Neural progenitor cell (in vitro differentiated cells): Measurements from ENCODE around the gene CAP2. TPM values are rescaled to one million over a fixed set of nuclear protein-coding genes. Genes with fewer than 3 reads are reported as not detected.

Experiments used
- DNase-seq: peaks from one replicate; pipeline ENCODE4 v3.0.0-alpha.2; 2016; ENCODE audit warnings: low spot score
- H2AFZ ChIP-seq: fragments of 200-600 bp; sonication (generic); replicated peaks from 2 replicates; pipeline ENCODE4 v1.6.1; 2016; ENCODE audit warnings: antibody characterized with exemption
- H3F3A ChIP-seq: fragments of 200-600 bp; sonication (generic); 2 replicates; pipeline ENCODE4 v1.6.1; 2016; ENCODE audit warnings: antibody characterized with exemption, low read depth
- H3K27ac ChIP-seq: fragments of 200-600 bp; sonication (generic); 2 replicates; pipeline ENCODE4 v1.5.1; 2016; ENCODE audit warnings: mild to moderate bottlenecking
- H3K27me3 ChIP-seq: fragments of 200-600 bp; sonication (generic); 2 replicates; pipeline ENCODE4 v1.6.1; 2016; ENCODE audit warnings: mild to moderate bottlenecking, moderate library complexity
- H3K36me3 ChIP-seq: fragments of 200-600 bp; sonication (generic); 2 replicates; pipeline ENCODE4 v1.5.1; 2016
- H3K4me1 ChIP-seq: fragments of 200-600 bp; sonication (generic); 2 replicates; pipeline ENCODE4 v1.6.1; 2016; ENCODE audit warnings: mixed run types
- H3K4me2 ChIP-seq: fragments of 200-600 bp; sonication (generic); 2 replicates; pipeline ENCODE4 v1.6.1; 2016
- H3K4me3 ChIP-seq: fragments of 200-600 bp; sonication (generic); 2 replicates; pipeline ENCODE4 v1.5.1; 2016
- H3K79me2 ChIP-seq: fragments of 200-600 bp; sonication (generic); 2 replicates; pipeline ENCODE4 v1.6.1; 2016; ENCODE audit warnings: low read depth
- H3K9ac ChIP-seq: fragments of 200-600 bp; sonication (generic); 2 replicates; pipeline ENCODE4 v1.6.1; 2016
- H3K9me3 ChIP-seq: fragments of 200-600 bp; sonication (generic); 2 replicates; pipeline ENCODE4 v1.5.1; 2016; ENCODE audit warnings: low read depth
- H4K20me1 ChIP-seq: fragments of 200-600 bp; sonication (generic); 2 replicates; pipeline ENCODE4 v1.6.1; 2016; ENCODE audit warnings: low read depth
- H3K27ac Mint-ChIP-seq: 3 replicates; pipeline ENCODE4 v1.8.0; 2021; ENCODE audit warnings: mixed read lengths
- H3K27me3 Mint-ChIP-seq: 2 replicates; pipeline ENCODE4 v1.8.0; 2022; ENCODE audit warnings: low read depth, mild to moderate bottlenecking, inconsistent platforms, moderate library complexity, mixed read lengths; ENCODE audit not compliant: insufficient read depth
- H3K36me3 Mint-ChIP-seq: 3 replicates; pipeline ENCODE4 v1.8.0; 2021; ENCODE audit warnings: mixed read lengths
- H3K4me1 Mint-ChIP-seq: 3 replicates; pipeline ENCODE4 v1.8.0; 2021; ENCODE audit warnings: mixed read lengths
- H3K4me3 Mint-ChIP-seq: 3 replicates; pipeline ENCODE4 v1.8.0; 2021; ENCODE audit warnings: mild to moderate bottlenecking, moderate library complexity, mixed read lengths
- H3K9me3 Mint-ChIP-seq: 3 replicates; pipeline ENCODE4 v1.8.0; 2020; ENCODE audit warnings: mixed read lengths
- EZH2 ChIP-seq: fragments of 200-600 bp; sonication (generic); IDR thresholded peaks from 2 replicates; pipeline ENCODE4 v1.6.1; 2017; ENCODE audit warnings: antibody characterized with exemption, mild to moderate bottlenecking, moderate library complexity
- EZH2phosphoT487 ChIP-seq: fragments of 200-600 bp; sonication (generic); IDR thresholded peaks from 2 replicates; pipeline ENCODE4 v1.6.1; 2017; ENCODE audit warnings: antibody characterized with exemption
- small RNA-seq: library from RNA; depleted of rRNA; stranded (forward); fragments of <200 nt; gene quantifications from one replicate; pipeline ENCODE3, GENCODE V24; 2015
- total RNA-seq: library from RNA; depleted of rRNA; stranded (reverse); fragments of >200 nt; gene quantifications from 2 replicates; pipeline ENCODE4 v1.2.3, GENCODE V29; 2015; ENCODE audit warnings: low replicate concordance
- TF ChIP-seq, protein P1 (sequence below): fragments of 200-600 bp; sonication (generic); IDR thresholded peaks from 2 replicates; pipeline ENCODE4 v1.5.1; 2017; ENCODE audit warnings: antibody characterized with exemption, mild to moderate bottlenecking

The CAP2 gene
- total RNA-seq, 1 donor from 2014 or later: 27.4 TPM

DNA sequence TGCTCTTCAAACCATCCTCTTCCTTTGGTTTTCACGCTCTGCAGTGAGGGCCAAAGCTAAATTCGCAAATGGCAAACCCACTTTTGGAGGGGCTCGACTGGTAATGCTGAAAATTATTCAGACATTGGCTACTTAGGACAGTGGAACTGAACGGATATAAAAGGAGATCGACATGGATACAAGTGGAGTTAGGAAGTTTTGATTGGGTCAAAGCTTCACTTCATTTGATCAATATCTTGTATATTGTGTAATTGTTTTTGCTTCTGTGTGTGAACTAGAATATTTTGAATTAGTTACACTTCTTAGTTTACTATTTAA lies 207.9 kb downstream of the CAP2 start:
- Histone ChIP-seq H3K27me3 (no peaks in the 10 kb centered on the region), H3K27ac (no peak overlapping the region), H3K36me3 (no peaks in the 10 kb centered on the region), H4K20me1 (peaks cover 4% of the 10 kb centered on the region), H3K4me2 (peak overlapping the region; percentile 91), H3K9me3 (no peaks in the 10 kb centered on the region), H3F3A (peaks cover 19% of the 10 kb centered on the region), H2AFZ (peak overlapping the region; percentile 88), H3K9ac (peak overlapping the region; percentile 43), H3K4me3 (peak overlapping the region; percentile 72), H3K4me1 (peaks cover 10% of the 10 kb centered on the region), H3K79me2 (peaks cover 11% of the 10 kb centered on the region)
- Mint-ChIP-seq H3K4me1 (peaks cover 21% of the 10 kb centered on the region), H3K27ac (peak overlapping the region; percentile 29), H3K9me3 (no peaks in the 10 kb centered on the region), H3K27me3 (no peaks in the 10 kb centered on the region), H3K36me3 (peaks cover 21% of the 10 kb centered on the region), H3K4me3 (peak overlapping the region; percentile 94)
- DNase-seq: no peak
- no peak for TF ChIP-seq EZH2
- TF ChIP-seq, protein P1, sequence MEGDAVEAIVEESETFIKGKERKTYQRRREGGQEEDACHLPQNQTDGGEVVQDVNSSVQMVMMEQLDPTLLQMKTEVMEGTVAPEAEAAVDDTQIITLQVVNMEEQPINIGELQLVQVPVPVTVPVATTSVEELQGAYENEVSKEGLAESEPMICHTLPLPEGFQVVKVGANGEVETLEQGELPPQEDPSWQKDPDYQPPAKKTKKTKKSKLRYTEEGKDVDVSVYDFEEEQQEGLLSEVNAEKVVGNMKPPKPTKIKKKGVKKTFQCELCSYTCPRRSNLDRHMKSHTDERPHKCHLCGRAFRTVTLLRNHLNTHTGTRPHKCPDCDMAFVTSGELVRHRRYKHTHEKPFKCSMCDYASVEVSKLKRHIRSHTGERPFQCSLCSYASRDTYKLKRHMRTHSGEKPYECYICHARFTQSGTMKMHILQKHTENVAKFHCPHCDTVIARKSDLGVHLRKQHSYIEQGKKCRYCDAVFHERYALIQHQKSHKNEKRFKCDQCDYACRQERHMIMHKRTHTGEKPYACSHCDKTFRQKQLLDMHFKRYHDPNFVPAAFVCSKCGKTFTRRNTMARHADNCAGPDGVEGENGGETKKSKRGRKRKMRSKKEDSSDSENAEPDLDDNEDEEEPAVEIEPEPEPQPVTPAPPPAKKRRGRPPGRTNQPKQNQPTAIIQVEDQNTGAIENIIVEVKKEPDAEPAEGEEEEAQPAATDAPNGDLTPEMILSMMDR: no peak
- TF ChIP-seq EZH2phosphoT487: no peak

DNA sequence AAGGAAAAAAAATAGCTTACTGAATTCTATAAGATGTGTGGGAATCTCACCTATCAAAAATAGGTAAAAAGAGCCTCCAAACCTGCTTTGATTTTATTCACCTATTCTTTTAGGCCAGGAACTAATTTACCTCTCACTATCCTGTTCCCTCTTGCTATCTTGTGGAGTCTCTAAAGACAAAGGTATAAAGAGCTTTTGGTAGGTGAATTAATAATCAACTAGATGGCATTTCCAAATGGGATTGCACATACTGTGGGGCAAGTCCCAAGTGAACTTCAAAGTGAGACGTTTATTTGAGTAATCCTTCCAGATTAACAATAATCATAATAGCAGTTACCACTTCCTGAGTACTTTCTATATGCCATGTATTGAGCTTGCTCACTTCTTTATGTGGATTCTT lies 209.5 kb downstream of the CAP2 start:
- Histone ChIP-seq H3K79me2 (peaks cover 11% of the 10 kb centered on the region), H3K36me3 (no peaks in the 10 kb centered on the region), H4K20me1 (peaks cover 4% of the 10 kb centered on the region), H3K4me2 (no peak overlapping the region), H3K9me3 (no peaks in the 10 kb centered on the region), H3K9ac (no peak overlapping the region), H3K4me3 (no peak overlapping the region), H3F3A (peaks cover 19% of the 10 kb centered on the region), H2AFZ (no peak overlapping the region), H3K27ac (no peak overlapping the region), H3K27me3 (no peaks in the 10 kb centered on the region), H3K4me1 (peaks cover 10% of the 10 kb centered on the region)
- Mint-ChIP-seq H3K9me3 (no peaks in the 10 kb centered on the region), H3K4me3 (no peak overlapping the region), H3K36me3 (peaks cover 25% of the 10 kb centered on the region), H3K27me3 (no peaks in the 10 kb centered on the region), H3K27ac (no peak overlapping the region), H3K4me1 (peaks cover 21% of the 10 kb centered on the region)
- TF ChIP-seq EZH2phosphoT487 (no peak), EZH2 (no peak)
- no peak for DNase-seq

DNA sequence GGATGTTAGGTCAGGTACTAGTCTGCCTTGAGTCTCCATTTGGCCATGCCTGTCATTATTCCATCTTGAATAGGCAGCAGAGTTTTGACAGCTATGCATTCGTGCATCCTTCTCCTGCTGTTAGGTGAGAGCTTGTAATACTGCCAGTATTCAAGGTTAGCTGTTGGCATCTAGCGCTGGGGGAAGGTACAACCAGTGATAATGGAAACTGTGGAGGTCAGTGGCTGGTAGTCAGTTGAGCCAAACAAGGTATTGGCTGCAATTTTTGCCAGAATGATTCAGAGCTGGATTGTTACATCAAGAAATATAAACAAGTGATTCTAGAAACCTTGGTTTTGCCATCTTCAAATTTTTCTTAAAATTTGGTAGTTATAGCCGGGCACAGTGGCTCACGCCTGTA lies 213.2 kb downstream of the CAP2 start:
- Histone ChIP-seq H2AFZ (no peak overlapping the region), H4K20me1 (no peaks in the 10 kb centered on the region), H3K4me1 (peaks cover 5% of the 10 kb centered on the region), H3K9ac (no peak overlapping the region), H3K4me3 (no peak overlapping the region), H3K27me3 (no peaks in the 10 kb centered on the region), H3K4me2 (no peak overlapping the region), H3K9me3 (no peaks in the 10 kb centered on the region), H3K27ac (no peak overlapping the region), H3K79me2 (peaks cover 10% of the 10 kb centered on the region), H3F3A (peaks cover 12% of the 10 kb centered on the region), H3K36me3 (no peaks in the 10 kb centered on the region)
- no peak overlapping the region for H3K4me3 Mint-ChIP-seq
- DNase-seq: no peak
- H3K36me3 Mint-ChIP-seq: peaks cover 27% of the 10 kb centered on the region
- TF ChIP-seq EZH2: no peak
- no peak for TF ChIP-seq EZH2phosphoT487
- TF ChIP-seq, protein P1: no peak
- peaks cover 9% of the 10 kb centered on the region for H3K4me1 Mint-ChIP-seq
- H3K27ac Mint-ChIP-seq: no peak overlapping the region
- no peaks in the 10 kb centered on the region for H3K27me3 Mint-ChIP-seq
- no peaks in the 10 kb centered on the region for H3K9me3 Mint-ChIP-seq

Small RNA genes within 50 kb of the gene (small RNA-seq; reads per million reads assigned to genes)
- gene SUMO2P13: not detected

Other genes with a start within 250 kb of the CAP2 start
- gene RBM24, start 112.2 kb upstream of the CAP2 start, total RNA-seq: 17.3 and 27.6 TPM in 2 replicates
- 18.0 and 22.9 TPM in 2 replicates for gene FAM8A1, start 206.7 kb downstream of the CAP2 start, total RNA-seq